GM12878 (cell line): ENCODE data around the gene COQ4. TPM values are rescaled to one million over a fixed set of nuclear protein-coding genes. Genes with fewer than 3 reads are reported as not detected.

ENCODE experiments used
- CHD4 ChIP-seq: fragments of 200-600 bp; sonication (generic); IDR thresholded peaks from 2 replicates; pipeline ENCODE4 v1.6.1; 2016; ENCODE audit warnings: mild to moderate bottlenecking
- EGR1 ChIP-seq, 2 experiments: IDR thresholded peaks; 1 replicate in 1 of 2; 2 replicates in 1 of 2; pipeline ENCODE4 v1.6.1; 2011 to 2012; ENCODE audit warnings: low read depth in 2 of 2, low read length in 2 of 2, borderline replicate concordance in 1 of 2, mild to moderate bottlenecking in 1 of 2, moderate library complexity in 1 of 2
- ESRRA ChIP-seq: IDR thresholded peaks from 2 replicates; pipeline ENCODE4 v1.6.1; 2012; ENCODE audit warnings: mild to moderate bottlenecking, low read length, improper control_type of control experiment
- FOS ChIP-seq: IDR thresholded peaks from 3 replicates; pipeline ENCODE4 v1.6.1; 2011; ENCODE audit warnings: borderline replicate concordance; ENCODE audit not compliant: insufficient read length; ENCODE audit errors: extremely low read depth
- IRF5 ChIP-seq: fragments of 450-650 bp; IDR thresholded peaks from 2 replicates; pipeline ENCODE4 v1.6.1; 2017; ENCODE audit warnings: borderline replicate concordance
- NFYA ChIP-seq: IDR thresholded peaks from 2 replicates; pipeline ENCODE4 v1.6.1; 2011; ENCODE audit warnings: low read depth, mild to moderate bottlenecking, low read length, improper control_type of control experiment, borderline replicate concordance
- PRDM15 ChIP-seq: fragments of 450-650 bp; formaldehyde crosslinking; IDR thresholded peaks from 2 replicates; pipeline ENCODE4 v1.4.0; 2020; ENCODE audit warnings: mild to moderate bottlenecking, moderate library complexity
- SRF ChIP-seq, 2 experiments: IDR thresholded peaks; 2 replicates each; pipeline ENCODE4 v1.6.1; 2011; ENCODE audit warnings: low read depth in 2 of 2, low read length in 2 of 2, mild to moderate bottlenecking in 1 of 2, moderate library complexity in 1 of 2
- ZNF207 ChIP-seq: fragments of 450-650 bp; IDR thresholded peaks from 2 replicates; pipeline ENCODE4 v1.6.1; 2014; ENCODE audit warnings: antibody characterized with exemption, mild to moderate bottlenecking, borderline replicate concordance
- ZNF592 ChIP-seq: fragments of 450-650 bp; IDR thresholded peaks from 2 replicates; pipeline ENCODE4 v1.6.1; 2017; ENCODE audit warnings: mild to moderate bottlenecking, moderate library complexity
- polyA plus RNA-seq, 11 experiments: library from polyadenylated mRNA; depleted of rRNA in 4 of 11; unstranded in 6 of 11; stranded (reverse) in 5 of 11; fragments of >200 nt; fragmentation: Nextera tagmentation in 4 of 11; fragmentation: Illumina TruSeq in 1 of 11; extraction: Ambion mirVana in 4 of 11; extraction: Trizol in 1 of 11; gene quantifications; 1 replicate in 1 of 11; 2 replicates in 10 of 11; pipeline versions ENCODE4 v1.2.1 to v1.2.3, GENCODE V29; 2011 to 2016; ENCODE audit warnings: inconsistent platforms in 2 of 11, missing spikeins in 2 of 11, low read depth in 1 of 11
- total RNA-seq, 4 experiments: library from RNA; depleted of rRNA in 3 of 4; stranded (reverse); fragments of >200 nt in 3 of 4; fragmentation: Illumina TruSeq in 1 of 4; extraction: Trizol in 1 of 4; gene quantifications; 2 replicates each; pipeline versions ENCODE4 v1.2.1 to v1.2.3, GENCODE V29; 2013 to 2021
- TF ChIP-seq, protein P1 (sequence below): fragments of 450-650 bp; IDR thresholded peaks from 2 replicates; pipeline ENCODE4 v1.6.1; 2018; ENCODE audit warnings: borderline replicate concordance, mild to moderate bottlenecking; ENCODE audit not compliant: partially characterized antibody
- TF ChIP-seq, protein P2 (sequence below): IDR thresholded peaks from 2 replicates; pipeline ENCODE4 v1.6.1; 2011; ENCODE audit warnings: mild to moderate bottlenecking, low read depth, low read length, moderate library complexity; ENCODE audit not compliant: insufficient replicate concordance

COQ4 gene
- total and polyA plus RNA-seq, 10 of the 15 experiments (the other 5 are each of a cell fraction or from before 2014, with no cell fraction given) = 3.8 to 64.1 (median 38.6) TPM

GRCh38 chr9:128292009-128292408 is 30.6 kb upstream of the COQ4 start (continued):
- TF ChIP-seq SRF (IDR thresholded peaks at IDR 0.05; ENCODE audit: low read depth in 2 of 2, low read length in 2 of 2) (no peak), FOS (no peak), CHD4 (no peak), NFYA (no peak), EGR1 (IDR thresholded peaks at IDR 0.05; ENCODE audit: borderline replicate concordance in 1 of 2, low read depth in 2 of 2, low read length in 2 of 2) (no peak), ESRRA (no peak), ZNF207 (no peak), PRDM15 (CRISPR knock-in tag) (no peak), IRF5 (no peak), ZNF592 (no peak)
- TF ChIP-seq, protein P1, sequence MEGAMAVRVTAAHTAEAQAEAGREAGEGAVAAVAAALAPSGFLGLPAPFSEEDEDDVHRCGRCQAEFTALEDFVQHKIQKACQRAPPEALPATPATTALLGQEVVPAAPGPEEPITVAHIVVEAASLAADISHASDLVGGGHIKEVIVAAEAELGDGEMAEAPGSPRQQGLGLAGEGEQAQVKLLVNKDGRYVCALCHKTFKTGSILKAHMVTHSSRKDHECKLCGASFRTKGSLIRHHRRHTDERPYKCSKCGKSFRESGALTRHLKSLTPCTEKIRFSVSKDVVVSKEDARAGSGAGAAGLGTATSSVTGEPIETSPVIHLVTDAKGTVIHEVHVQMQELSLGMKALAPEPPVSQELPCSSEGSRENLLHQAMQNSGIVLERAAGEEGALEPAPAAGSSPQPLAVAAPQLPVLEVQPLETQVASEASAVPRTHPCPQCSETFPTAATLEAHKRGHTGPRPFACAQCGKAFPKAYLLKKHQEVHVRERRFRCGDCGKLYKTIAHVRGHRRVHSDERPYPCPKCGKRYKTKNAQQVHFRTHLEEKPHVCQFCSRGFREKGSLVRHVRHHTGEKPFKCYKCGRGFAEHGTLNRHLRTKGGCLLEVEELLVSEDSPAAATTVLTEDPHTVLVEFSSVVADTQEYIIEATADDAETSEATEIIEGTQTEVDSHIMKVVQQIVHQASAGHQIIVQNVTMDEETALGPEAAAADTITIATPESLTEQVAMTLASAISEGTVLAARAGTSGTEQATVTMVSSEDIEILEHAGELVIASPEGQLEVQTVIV = no peak
- TF ChIP-seq, protein P2, sequence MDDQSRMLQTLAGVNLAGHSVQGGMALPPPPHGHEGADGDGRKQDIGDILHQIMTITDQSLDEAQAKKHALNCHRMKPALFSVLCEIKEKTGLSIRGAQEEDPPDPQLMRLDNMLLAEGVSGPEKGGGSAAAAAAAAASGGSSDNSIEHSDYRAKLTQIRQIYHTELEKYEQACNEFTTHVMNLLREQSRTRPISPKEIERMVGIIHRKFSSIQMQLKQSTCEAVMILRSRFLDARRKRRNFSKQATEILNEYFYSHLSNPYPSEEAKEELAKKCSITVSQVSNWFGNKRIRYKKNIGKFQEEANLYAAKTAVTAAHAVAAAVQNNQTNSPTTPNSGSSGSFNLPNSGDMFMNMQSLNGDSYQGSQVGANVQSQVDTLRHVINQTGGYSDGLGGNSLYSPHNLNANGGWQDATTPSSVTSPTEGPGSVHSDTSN = no peak
- TF ChIP-seq, all 136 proteins: peak for 17
